ENCODE data around the gene MED17.

DNA sequence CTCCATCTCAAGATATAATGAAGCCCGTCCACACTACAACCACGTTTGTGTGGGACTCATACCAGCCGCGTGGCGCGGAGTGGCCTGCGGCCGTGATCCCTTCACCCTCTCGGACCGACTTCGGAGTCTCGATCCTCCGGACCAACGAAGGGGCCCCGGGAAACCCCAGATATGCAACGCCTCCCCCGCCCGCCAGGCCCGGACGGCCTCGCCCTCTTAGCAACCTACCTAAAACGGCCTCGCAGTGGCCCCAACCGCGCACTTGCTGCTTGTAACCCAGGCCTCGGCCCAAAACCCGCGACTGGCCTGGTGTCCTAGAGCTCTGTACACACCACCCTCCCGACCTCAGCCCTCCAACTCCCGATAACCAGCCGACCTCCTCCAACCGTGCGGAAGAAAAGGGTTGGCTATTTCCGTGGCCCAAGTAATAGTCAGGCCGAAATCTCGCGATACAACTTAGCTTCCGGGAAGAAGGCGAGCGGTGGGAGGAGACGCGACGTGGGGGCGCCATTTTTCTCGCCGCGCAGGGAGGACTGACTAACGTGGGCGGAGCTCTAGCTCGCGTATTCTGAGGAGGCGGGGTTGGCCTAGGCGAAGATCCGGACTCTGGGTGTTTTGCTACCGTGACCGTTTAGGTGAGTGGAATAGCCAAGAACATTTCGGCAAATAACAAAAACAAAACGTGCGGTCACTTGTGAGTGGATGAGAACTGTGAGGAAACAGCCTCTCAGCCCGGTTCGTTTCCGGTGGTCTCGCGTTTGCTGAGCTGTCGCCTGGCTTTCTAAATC, 42.8 kb upstream of the MED17 start, which contains the start of the genes C11orf54 and TAF1D:
- peak; percentile 99 for TF ChIP-seq POLR2A (IDR thresholded peaks at IDR 0.05; ENCODE audit: low read length)
- no peak for TF ChIP-seq GATA1 (IDR thresholded peaks at IDR 0.05; ENCODE audit: low read depth, low read length)
